Activated CD4-positive, alpha-beta memory T cell treated with anti-CD3 and anti-CD28 coated beads, Interleukin-2, amount 10 ng/mL, durations not matched to agents 7 days and 5 days (primary cell): ENCODE data around the gene MAT2A. TPM values are rescaled to one million over a fixed set of nuclear protein-coding genes. Genes with fewer than 3 reads are reported as not detected.

Experiments
- CTCF ChIA-PET: fragments of 350-600 bp; sonication (Branson Sonifier 250); formaldehyde crosslinking; loops from one replicate; lab custom pipeline; 2021; ENCODE audit warnings: antibody characterized with exemption, inconsistent platforms; lab: Charles Lee
- POLR2A ChIA-PET: fragments of 350-600 bp; sonication (Branson Sonifier 250); formaldehyde crosslinking; loops from one replicate; lab custom pipeline; 2021; ENCODE audit warnings: antibody characterized with exemption; lab: Charles Lee
- DNase-seq: peaks from one replicate; pipeline ENCODE4 v3.0.0-alpha.2; 2020
- H3K27ac Mint-ChIP-seq: one replicate; pipeline ENCODE4 v1.8.0; 2021; ENCODE audit warnings: mild to moderate bottlenecking, mixed read lengths
- H3K27me3 Mint-ChIP-seq: one replicate; pipeline ENCODE4 v1.8.0; 2021; ENCODE audit warnings: mixed read lengths
- H3K36me3 Mint-ChIP-seq: one replicate; pipeline ENCODE4 v1.8.0; 2021; ENCODE audit warnings: low read depth, mixed read lengths
- H3K4me1 Mint-ChIP-seq: one replicate; pipeline ENCODE4 v1.8.0; 2021; ENCODE audit warnings: mixed read lengths
- H3K4me3 Mint-ChIP-seq: one replicate; pipeline ENCODE4 v1.8.0; 2021; ENCODE audit warnings: mild to moderate bottlenecking, mixed read lengths
- H3K9me3 Mint-ChIP-seq: one replicate; pipeline ENCODE4 v1.8.0; 2021; ENCODE audit warnings: mixed read lengths
- total RNA-seq, 2 experiments: library from RNA; stranded (reverse); gene quantifications; one replicate each; pipeline ENCODE4 v1.2.3, GENCODE V29; 2021

The MAT2A gene
- total RNA-seq, 2 experiments from 2014 or later: 196 to 199 TPM

DNA sequence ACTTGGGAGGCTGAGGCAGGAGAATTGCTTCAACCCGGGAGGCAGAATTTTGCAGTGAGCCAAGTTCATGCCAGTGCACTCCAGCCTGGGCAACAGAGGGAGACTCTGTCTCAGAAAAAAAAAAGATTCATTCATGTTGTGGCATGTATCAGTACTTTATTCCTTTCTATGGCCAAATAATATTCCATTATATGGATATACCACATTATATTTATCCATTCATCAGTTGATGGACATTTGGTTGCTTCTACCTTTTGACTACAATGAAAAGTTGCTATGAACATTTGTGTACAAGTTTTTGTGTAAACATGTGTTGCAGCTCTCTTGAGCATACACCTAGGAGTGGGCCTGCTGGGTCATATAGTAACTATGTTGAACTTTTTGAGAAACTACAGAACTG is 9.2 kb upstream of the MAT2A start:
- H3K4me3 Mint-ChIP-seq: no peak overlapping the region
- ChIA-PET POLR2A (interaction anchor here (1.8 kb wide), 1 partner anchor 8 kb away, joined by 3 read pairs; no protein-coding TSS in a partner anchor), CTCF (no interaction called here)
- no peaks in the 10 kb centered on the region for H3K4me1 Mint-ChIP-seq
- no peak overlapping the region for H3K27ac Mint-ChIP-seq
- DNase-seq: no peak
- no peaks in the 10 kb centered on the region for H3K36me3 Mint-ChIP-seq
- H3K27me3 Mint-ChIP-seq: peaks cover 32% of the 10 kb centered on the region
- H3K9me3 Mint-ChIP-seq: no peaks in the 10 kb centered on the region

DNA sequence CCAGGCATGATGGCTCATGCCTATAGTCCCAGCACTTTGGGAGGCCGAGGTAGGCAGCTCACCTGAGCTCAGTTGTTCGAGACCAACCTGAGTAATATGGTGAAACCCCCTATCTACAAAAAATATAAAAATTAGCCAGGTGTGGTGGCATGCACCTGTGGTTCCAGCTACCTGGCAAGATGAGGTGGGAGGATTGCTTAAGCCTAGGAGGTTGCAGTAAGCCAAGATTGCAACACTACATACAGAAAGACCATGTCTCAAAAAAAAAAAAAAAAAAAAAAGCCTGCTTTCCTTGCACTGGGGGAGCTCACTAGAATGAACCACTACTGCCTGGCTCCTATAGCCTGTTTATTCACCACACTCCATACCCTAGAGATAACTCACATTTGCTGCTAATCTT is 7.4 kb upstream of the MAT2A start:
- Mint-ChIP-seq H3K27me3 (peaks cover 26% of the 10 kb centered on the region), H3K9me3 (no peaks in the 10 kb centered on the region), H3K4me1 (peaks cover 4% of the 10 kb centered on the region), H3K27ac (no peak overlapping the region), H3K36me3 (peaks cover 4% of the 10 kb centered on the region), H3K4me3 (no peak overlapping the region)
- ChIA-PET POLR2A (no interaction called here), CTCF (interaction anchor here (0.7 to 1.3 kb wide), 2 partner anchors 72 to 107 kb away, joined by 3 to 4 read pairs; no protein-coding TSS in a partner anchor)
- DNase-seq: no peak

DNA sequence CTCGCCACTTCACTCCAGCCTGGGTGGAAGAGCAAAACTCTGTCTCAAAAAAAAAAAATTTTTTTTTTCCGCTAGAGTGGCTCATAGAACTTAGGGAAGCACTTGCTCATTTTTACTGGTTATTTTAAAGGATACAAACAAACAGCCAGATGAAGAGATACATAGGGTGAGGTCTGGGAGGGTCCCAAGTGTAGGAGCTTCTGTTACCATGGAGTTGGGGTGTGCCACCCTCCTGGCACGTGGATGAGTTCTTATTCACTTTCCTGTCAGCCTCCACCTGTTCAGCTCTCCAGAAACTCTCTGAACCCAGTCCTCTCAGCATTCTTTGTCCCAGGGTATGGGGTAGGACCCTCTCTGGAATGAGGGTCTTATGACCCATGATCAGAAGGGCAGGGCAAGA is 4.9 kb upstream of the MAT2A start:
- DNase-seq: no peak
- CTCF ChIA-PET: interaction anchor here (2.2 kb wide), 1 partner anchor 17 kb away, joined by 9 read pairs; no protein-coding TSS in a partner anchor
- Mint-ChIP-seq H3K9me3 (no peaks in the 10 kb centered on the region), H3K4me3 (no peak overlapping the region), H3K4me1 (peaks cover 15% of the 10 kb centered on the region), H3K27me3 (peaks cover 9% of the 10 kb centered on the region), H3K27ac (no peak overlapping the region), H3K36me3 (peaks cover 5% of the 10 kb centered on the region)
- POLR2A ChIA-PET: interaction anchor here (1.5 to 1.9 kb wide), 3 partner anchors 61 to 115 kb away, joined by 3 to 4 read pairs (median 4); partner anchors contain the start of genes RNF181 and SH2D6

DNA sequence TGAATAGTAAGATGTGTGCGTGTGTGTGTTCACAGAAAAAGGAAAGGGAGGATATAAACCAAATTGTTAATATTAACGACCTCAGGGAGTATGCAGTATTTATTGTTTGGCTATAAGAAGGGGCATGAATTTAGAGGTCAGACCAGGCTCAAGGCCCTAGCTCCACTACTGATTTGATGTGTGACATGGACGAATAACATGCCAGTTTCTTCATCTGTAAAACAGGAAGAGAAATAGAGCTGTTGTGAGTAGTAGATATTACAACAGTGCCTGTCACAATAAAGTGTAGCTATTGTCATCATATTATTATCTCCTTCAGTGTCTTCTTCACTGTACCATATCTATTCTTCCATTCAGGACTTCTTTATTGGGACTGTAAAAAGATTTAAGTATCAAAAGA is 4.1 kb upstream of the MAT2A start:
- Mint-ChIP-seq H3K4me1 (peaks cover 15% of the 10 kb centered on the region), H3K4me3 (no peak overlapping the region), H3K36me3 (peaks cover 9% of the 10 kb centered on the region), H3K27me3 (peaks cover 5% of the 10 kb centered on the region), H3K27ac (no peak overlapping the region), H3K9me3 (no peaks in the 10 kb centered on the region)
- POLR2A ChIA-PET: interaction anchor here (1.6 to 1.9 kb wide), 2 partner anchors 60 to 97 kb away, joined by 3 to 4 read pairs; partner anchors contain the start of gene RNF181
- no peak for DNase-seq
- CTCF ChIA-PET: interaction anchor here (1.1 to 2.2 kb wide), 2 partner anchors 17 to 21 kb away, joined by 3 to 9 read pairs; no protein-coding TSS in a partner anchor

DNA sequence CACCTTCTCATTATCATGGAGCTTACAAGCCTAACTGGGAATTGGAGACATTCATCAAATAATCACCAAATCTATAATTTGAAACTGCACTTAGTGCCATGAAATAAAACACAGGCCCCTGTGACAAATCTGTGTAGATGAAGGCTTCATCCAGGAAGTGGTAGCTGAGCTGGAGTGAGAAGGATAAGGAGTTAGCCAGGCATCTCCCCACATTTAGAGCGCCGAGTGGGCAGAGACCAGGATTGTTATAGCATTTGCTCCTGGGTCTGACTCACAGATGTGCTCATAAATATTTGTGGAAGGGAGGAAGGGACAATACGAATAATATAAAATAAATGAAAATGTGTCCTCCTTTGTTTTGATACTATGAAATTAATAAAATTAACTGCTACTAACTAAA is 2.5 kb upstream of the MAT2A start:
- Mint-ChIP-seq H3K9me3 (no peaks in the 10 kb centered on the region), H3K27me3 (peaks cover 2% of the 10 kb centered on the region), H3K4me3 (no peak overlapping the region), H3K27ac (no peak overlapping the region), H3K4me1 (peaks cover 28% of the 10 kb centered on the region), H3K36me3 (peaks cover 25% of the 10 kb centered on the region)
- no peak for DNase-seq
- ChIA-PET POLR2A (interaction anchor here (0.9 to 6.8 kb wide), 7 partner anchors 10 to 210 kb away, joined by 3 to 94 read pairs (median 14); partner anchors contain the start of genes ELMOD3, GGCX, RETSAT and TGOLN2), CTCF (interaction anchor here (1.2 to 6.0 kb wide), 3 partner anchors 15 to 116 kb away, joined by 3 to 50 read pairs (median 9); no protein-coding TSS in a partner anchor)

DNA sequence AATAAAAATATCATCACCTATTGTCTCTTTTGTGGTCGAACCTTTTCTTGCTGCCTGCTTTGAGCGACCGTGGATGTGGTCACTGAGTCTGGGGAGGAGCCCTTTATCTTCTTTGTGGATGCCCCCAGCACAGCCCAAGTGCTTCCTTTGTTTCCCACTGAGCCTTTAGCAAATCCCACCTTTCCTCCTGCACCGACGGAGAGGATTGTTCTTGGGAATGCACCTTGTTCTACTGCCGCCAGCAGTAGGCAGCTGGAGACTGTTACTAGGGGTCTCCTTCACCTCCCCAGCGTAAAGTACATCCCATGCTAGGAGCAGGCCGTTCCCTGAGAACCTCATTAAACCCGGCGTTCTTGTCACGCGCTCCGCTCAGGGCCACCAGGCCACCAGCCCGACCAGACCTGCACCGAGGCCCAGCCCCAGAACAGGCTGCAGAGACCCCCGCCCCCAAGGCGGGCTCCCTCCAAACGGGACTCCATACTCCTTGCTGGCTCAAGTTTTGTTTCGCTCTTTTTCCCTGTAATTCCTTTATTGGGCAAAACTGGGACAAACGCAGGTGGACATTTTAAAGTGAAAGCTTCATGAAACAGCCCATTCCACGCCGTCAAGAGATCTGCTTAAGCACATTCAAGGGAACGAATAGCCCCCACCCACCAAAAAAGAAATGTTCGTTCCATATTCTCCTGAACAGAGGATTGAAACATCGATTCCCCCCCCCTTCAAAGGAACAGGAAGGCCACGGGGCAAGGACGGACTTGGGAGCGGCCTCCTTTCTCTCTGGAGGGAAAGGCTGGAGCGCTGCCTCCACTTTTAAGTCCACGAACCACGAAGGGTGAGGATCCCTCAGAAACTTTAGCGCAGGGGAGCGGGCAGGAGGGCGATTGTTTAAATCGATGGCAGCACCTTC is 1.1 kb upstream of the MAT2A start:
- H3K4me1 Mint-ChIP-seq: peaks cover 42% of the 10 kb centered on the region
- DNase-seq: peak; percentile 54
- H3K27ac Mint-ChIP-seq: peak overlapping the region; percentile 94
- H3K27me3 Mint-ChIP-seq: no peaks in the 10 kb centered on the region
- ChIA-PET CTCF (interaction anchor here (0.7 to 6.0 kb wide), 10 partner anchors 13 to 1079 kb away, joined by 3 to 50 read pairs (median 4); partner anchors contain the start of gene GGCX), POLR2A (interaction anchor here (0.9 to 8.5 kb wide), 46 partner anchors 9 to 692 kb away, joined by 3 to 143 read pairs (median 6); partner anchors contain the start of genes C2orf68, ELMOD3, GGCX and POLR1A)
- peaks cover 38% of the 10 kb centered on the region for H3K36me3 Mint-ChIP-seq
- peak overlapping the region; percentile 94 for H3K4me3 Mint-ChIP-seq
- H3K9me3 Mint-ChIP-seq: no peaks in the 10 kb centered on the region

DNA sequence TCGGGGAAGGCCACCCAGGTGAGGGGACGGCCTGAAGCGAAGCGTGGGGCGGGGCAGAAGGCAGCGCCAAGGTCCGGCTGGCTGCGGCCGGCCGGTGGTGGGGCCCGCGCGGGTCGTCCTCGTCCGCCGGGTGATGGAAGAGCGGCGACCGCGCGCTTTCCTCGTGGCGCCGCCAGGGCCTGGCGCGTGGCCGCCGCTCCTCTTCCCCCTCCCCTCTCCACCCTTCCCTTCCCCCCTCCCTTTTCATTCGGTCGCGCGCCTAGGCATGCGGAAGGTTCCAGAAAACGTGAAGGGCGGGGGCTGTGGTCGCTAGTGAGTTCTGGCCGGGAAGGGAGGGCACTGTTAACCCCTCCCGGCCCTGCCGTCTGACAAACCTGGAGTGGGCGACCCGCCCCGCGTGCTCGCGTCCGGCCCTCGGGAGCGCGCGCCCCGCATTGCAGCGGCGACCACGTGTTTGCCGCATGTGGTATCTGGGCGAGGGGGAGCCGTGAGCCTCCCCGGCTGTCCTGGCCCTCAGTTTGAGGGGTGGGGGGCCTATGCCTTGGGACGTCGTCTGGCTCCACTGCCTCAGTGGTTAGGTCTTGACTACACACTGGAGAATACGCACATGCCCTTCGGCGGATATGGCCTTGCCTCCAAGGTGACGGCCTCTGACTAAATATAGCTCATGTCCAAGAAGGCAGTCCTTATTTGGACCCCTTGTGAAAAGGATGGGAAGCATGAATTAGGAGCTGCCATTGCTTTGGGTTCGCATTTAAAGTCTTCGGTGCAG is 579 bp downstream of the MAT2A start:
- Mint-ChIP-seq H3K27ac (peak overlapping the region; percentile 94), H3K27me3 (no peaks in the 10 kb centered on the region), H3K4me3 (peak overlapping the region; percentile 94), H3K4me1 (peaks cover 55% of the 10 kb centered on the region), H3K36me3 (peaks cover 55% of the 10 kb centered on the region), H3K9me3 (no peaks in the 10 kb centered on the region)
- peak; percentile 78 for DNase-seq
- ChIA-PET CTCF (interaction anchor here (0.6 to 6.0 kb wide), 17 partner anchors 9 to 213 kb away, joined by 3 to 50 read pairs (median 4); partner anchors contain the start of genes RETSAT and TGOLN2), POLR2A (interaction anchor here (0.7 to 8.5 kb wide), 54 partner anchors 8 to 902 kb away, joined by 3 to 143 read pairs (median 6); partner anchors contain the start of genes C2orf68, CAPG, ELMOD3 and GGCX)

DNA sequence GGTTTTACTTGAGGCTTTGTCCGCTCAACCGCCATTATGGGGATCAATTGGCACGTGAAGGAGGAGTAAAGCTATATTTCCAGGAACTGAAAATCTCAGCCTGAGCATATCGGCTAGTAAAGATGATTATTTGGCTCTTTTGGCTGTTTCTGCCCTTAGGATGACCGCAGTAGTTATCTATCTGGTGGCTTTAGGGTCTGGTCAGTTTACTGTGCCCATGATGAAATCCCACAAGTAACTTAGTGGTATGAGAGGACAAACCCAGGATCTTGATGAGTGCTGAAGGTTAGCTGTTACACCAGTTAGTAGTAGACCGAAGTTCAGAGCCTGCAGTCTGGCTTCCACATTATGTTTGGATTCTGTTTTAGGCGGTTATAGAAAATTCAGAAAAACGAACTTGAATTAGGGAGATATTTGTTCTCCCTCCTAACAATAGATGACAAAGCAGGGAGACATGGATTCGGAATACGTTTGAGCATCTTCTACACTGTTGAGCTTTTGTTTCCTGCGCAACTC is 1.2 kb downstream of the MAT2A start:
- Mint-ChIP-seq H3K9me3 (no peaks in the 10 kb centered on the region), H3K27ac (peak overlapping the region; percentile 77), H3K36me3 (peaks cover 62% of the 10 kb centered on the region), H3K4me1 (peaks cover 55% of the 10 kb centered on the region), H3K4me3 (peak overlapping the region; percentile 94), H3K27me3 (no peaks in the 10 kb centered on the region)
- ChIA-PET POLR2A (interaction anchor here (0.6 to 8.5 kb wide), 25 partner anchors 7 to 540 kb away, joined by 3 to 143 read pairs (median 15); partner anchors contain the start of genes ELMOD3, GGCX, RETSAT and RNF181), CTCF (interaction anchor here (1.2 to 6.0 kb wide), 3 partner anchors 12 to 213 kb away, joined by 3 to 50 read pairs (median 36); no protein-coding TSS in a partner anchor)
- DNase-seq: no peak

DNA sequence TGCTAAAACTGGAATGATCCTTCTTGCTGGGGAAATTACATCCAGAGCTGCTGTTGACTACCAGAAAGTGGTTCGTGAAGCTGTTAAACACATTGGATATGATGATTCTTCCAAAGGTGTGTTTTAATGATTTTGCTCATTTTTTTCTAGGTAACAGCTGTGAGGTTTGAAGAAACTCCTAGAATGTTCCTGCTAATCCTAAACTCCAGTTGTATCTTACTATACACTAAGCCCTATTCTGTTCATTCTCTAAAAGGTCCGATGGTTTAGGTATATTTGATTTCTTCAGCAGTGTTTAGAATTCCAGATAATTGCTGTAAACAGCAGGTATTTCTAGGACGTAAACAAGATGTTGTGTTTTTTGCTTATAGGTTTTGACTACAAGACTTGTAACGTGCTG is 2.3 kb downstream of the MAT2A start:
- POLR2A ChIA-PET: interaction anchor here (1.0 to 8.5 kb wide), 16 partner anchors 10 to 222 kb away, joined by 3 to 143 read pairs (median 26); partner anchors contain the start of genes C2orf68, ELMOD3, GGCX and RETSAT
- CTCF ChIA-PET: interaction anchor here (1.0 to 6.0 kb wide), 4 partner anchors 10 to 121 kb away, joined by 3 to 50 read pairs (median 20); no protein-coding TSS in a partner anchor
- Mint-ChIP-seq H3K9me3 (no peaks in the 10 kb centered on the region), H3K4me3 (peak overlapping the region; percentile 94), H3K27me3 (no peaks in the 10 kb centered on the region), H3K36me3 (peaks cover 66% of the 10 kb centered on the region), H3K27ac (peak overlapping the region; percentile 17), H3K4me1 (peaks cover 54% of the 10 kb centered on the region)
- no peak for DNase-seq

DNA sequence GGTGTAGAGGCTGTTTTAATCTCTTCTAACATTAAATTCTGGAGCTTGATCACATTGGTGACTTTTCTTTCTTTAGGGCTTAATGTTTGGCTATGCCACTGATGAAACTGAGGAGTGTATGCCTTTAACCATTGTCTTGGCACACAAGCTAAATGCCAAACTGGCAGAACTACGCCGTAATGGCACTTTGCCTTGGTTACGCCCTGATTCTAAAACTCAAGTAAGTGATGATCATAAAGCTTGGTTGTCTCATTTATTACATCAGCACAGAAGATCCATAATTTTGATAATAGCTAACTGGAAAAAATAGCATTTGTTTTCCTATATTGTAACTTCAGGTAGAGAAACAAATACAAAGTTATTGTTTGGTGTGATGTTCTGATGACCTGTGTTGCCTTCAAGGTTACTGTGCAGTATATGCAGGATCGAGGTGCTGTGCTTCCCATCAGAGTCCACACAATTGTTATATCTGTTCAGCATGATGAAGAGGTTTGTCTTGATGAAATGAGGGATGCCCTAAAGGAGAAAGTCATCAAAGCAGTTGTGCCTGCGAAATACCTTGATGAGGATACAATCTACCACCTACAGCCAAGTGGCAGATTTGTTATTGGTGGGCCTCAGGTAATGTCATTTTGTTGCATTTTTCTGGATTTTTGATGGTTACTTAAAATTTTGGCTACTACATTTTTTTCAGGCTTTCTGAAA is 2.9 kb downstream of the MAT2A start:
- Mint-ChIP-seq H3K27me3 (no peaks in the 10 kb centered on the region), H3K9me3 (no peaks in the 10 kb centered on the region), H3K27ac (peak overlapping the region; percentile 17), H3K4me3 (peak overlapping the region; percentile 94), H3K4me1 (peaks cover 49% of the 10 kb centered on the region), H3K36me3 (peaks cover 68% of the 10 kb centered on the region)
- ChIA-PET CTCF (interaction anchor here (1.0 to 6.0 kb wide), 4 partner anchors 10 to 121 kb away, joined by 3 to 50 read pairs (median 20); no protein-coding TSS in a partner anchor), POLR2A (interaction anchor here (1.1 to 8.5 kb wide), 11 partner anchors 9 to 222 kb away, joined by 3 to 143 read pairs (median 44); partner anchors contain the start of genes C2orf68, ELMOD3, RETSAT and SH2D6)
- no peak for DNase-seq

DNA sequence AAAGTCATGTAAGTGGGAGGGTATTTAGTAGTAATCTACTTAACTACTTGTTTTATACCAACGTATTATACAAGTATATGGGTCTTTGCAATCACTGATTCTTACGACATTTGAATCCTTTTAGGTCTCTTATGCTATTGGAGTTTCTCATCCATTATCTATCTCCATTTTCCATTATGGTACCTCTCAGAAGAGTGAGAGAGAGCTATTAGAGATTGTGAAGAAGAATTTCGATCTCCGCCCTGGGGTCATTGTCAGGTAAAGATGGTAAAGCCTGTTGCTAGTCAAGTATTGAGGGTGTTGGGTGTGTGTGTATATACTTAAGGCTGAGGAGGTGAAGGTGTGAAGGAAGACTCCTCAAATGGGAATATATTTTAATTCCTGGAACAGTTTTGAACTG is 3.8 kb downstream of the MAT2A start:
- H3K36me3 Mint-ChIP-seq: peaks cover 75% of the 10 kb centered on the region
- no peak for DNase-seq
- H3K9me3 Mint-ChIP-seq: no peaks in the 10 kb centered on the region
- H3K27ac Mint-ChIP-seq: no peak overlapping the region
- no peak overlapping the region for H3K4me3 Mint-ChIP-seq
- ChIA-PET POLR2A (interaction anchor here (0.9 to 8.5 kb wide), 3 partner anchors 15 to 123 kb away, joined by 3 to 126 read pairs (median 8); partner anchors contain the start of genes GGCX and SH2D6), CTCF (interaction anchor here (1.0 to 4.2 kb wide), 3 partner anchors 9 to 123 kb away, joined by 3 to 36 read pairs (median 3); no protein-coding TSS in a partner anchor)
- peaks cover 41% of the 10 kb centered on the region for H3K4me1 Mint-ChIP-seq
- no peaks in the 10 kb centered on the region for H3K27me3 Mint-ChIP-seq
